WERI-Rb-1 (cell line): ENCODE results near the gene PANK2.
"Not testable (repeated sequence)": the region's sequence is repeated elsewhere in the genome, so short reads cannot be mapped to it uniquely, and the experiment has no call there.

ENCODE experiments used
- DNase-seq: peaks from one replicate; pipeline ENCODE4 v3.0.0-alpha.2; 2020
- H3K27ac ChIP-seq: fragments of 250-450 bp; sonication (Bioruptor Pico); 2 replicates; pipeline ENCODE4 v1.5.1; 2020; ENCODE audit warnings: mild to moderate bottlenecking, moderate library complexity
- H3K27me3 ChIP-seq: fragments of 250-450 bp; sonication (Bioruptor Pico); 2 replicates; pipeline ENCODE4 v1.5.1; 2021; ENCODE audit warnings: mild to moderate bottlenecking, low read depth, moderate library complexity; ENCODE audit not compliant: insufficient read depth, severe bottlenecking
- H3K36me3 ChIP-seq: fragments of 250-450 bp; sonication (Bioruptor Pico); 2 replicates; pipeline ENCODE4 v1.5.1; 2020; ENCODE audit warnings: mild to moderate bottlenecking, moderate library complexity
- H3K4me3 ChIP-seq: 2 replicates; pipeline ENCODE4 v1.5.1; 2011; ENCODE audit warnings: low read depth, mild to moderate bottlenecking, control low read depth, low read length
- H3K9me3 ChIP-seq: fragments of 250-450 bp; sonication (Bioruptor Pico); 2 replicates; pipeline ENCODE4 v1.5.1; 2021; ENCODE audit warnings: mild to moderate bottlenecking, moderate library complexity; ENCODE audit not compliant: severe bottlenecking
- CTCF ChIP-seq: IDR thresholded peaks from 2 replicates; pipeline ENCODE4 v1.5.1; 2011; ENCODE audit warnings: low read depth, mild to moderate bottlenecking, control low read depth, inconsistent platforms, low read length

PANK2 gene

GRCh38 chr20:3933218-3933617 is 44.0 kb downstream of the PANK2 start:
- no peak for TF ChIP-seq CTCF
- DNase-seq: no peak
- no peaks in the 10 kb centered on the region for H3K9me3 ChIP-seq
- no peaks in the 10 kb centered on the region for H3K27me3 ChIP-seq
- no peak overlapping the region for H3K27ac ChIP-seq
- no peaks in the 10 kb centered on the region; the same call in 1 of the 2 replicates for H3K36me3 ChIP-seq
- no peak overlapping the region for H3K4me3 ChIP-seq

GRCh38 chr20:3934624-3935023 is 45.4 kb downstream of the PANK2 start:
- no peaks in the 10 kb centered on the region; the same call in 1 of the 2 replicates for H3K36me3 ChIP-seq
- no peak for DNase-seq
- no peaks in the 10 kb centered on the region for H3K27me3 ChIP-seq
- no peak overlapping the region for H3K27ac ChIP-seq
- no peaks in the 10 kb centered on the region for H3K9me3 ChIP-seq
- H3K4me3 ChIP-seq: no peak overlapping the region
- no peak for TF ChIP-seq CTCF

GRCh38 chr20:3935295-3935955 is 46.2 kb downstream of the PANK2 start:
- no peaks in the 10 kb centered on the region for H3K9me3 ChIP-seq
- no peak overlapping the region for H3K27ac ChIP-seq
- H3K27me3 ChIP-seq: no peaks in the 10 kb centered on the region
- no peaks in the 10 kb centered on the region; the same call in 1 of the 2 replicates for H3K36me3 ChIP-seq
- H3K4me3 ChIP-seq: no peak overlapping the region
- no peak for TF ChIP-seq CTCF
- no peak for DNase-seq

- TF ChIP-seq CTCF: no peak
- no peak for DNase-seq
Measured at GRCh38 chr20:3935956-3936340, 46.8 kb downstream of the PANK2 start.

GRCh38 chr20:3937618-3938017 is 48.4 kb downstream of the PANK2 start:
- H3K4me3 ChIP-seq: no peak overlapping the region
- no peaks in the 10 kb centered on the region for H3K9me3 ChIP-seq
- no peaks in the 10 kb centered on the region for H3K27me3 ChIP-seq
- no peak for DNase-seq
- H3K36me3 ChIP-seq: no peaks in the 10 kb centered on the region; the same call in 1 of the 2 replicates
- H3K27ac ChIP-seq: no peak overlapping the region
- TF ChIP-seq CTCF: no peak

More at GRCh38 chr20:3935956-3936340, 46.8 kb downstream of the PANK2 start:
- Histone ChIP-seq H3K27me3 (no peaks in the 10 kb centered on the region), H3K36me3 (no peaks in the 10 kb centered on the region; the same call in 1 of the 2 replicates), H3K27ac (no peak overlapping the region), H3K4me3 (no peak overlapping the region), H3K9me3 (no peaks in the 10 kb centered on the region)

- Histone ChIP-seq H3K36me3 (no peaks in the 10 kb centered on the region; the same call in 1 of the 2 replicates), H3K9me3 (no peaks in the 10 kb centered on the region), H3K27ac (no peak overlapping the region), H3K27me3 (no peaks in the 10 kb centered on the region), H3K4me3 (no peak overlapping the region)
- no peak for TF ChIP-seq CTCF
- no peak for DNase-seq
Measured at GRCh38 chr20:3940905-3941304, 51.7 kb downstream of the PANK2 start.

- not testable (repeated sequence) for H3K36me3 ChIP-seq, H3K4me3 ChIP-seq, H3K9me3 ChIP-seq, H3K27me3 ChIP-seq, DNase-seq, H3K27ac ChIP-seq
Measured at GRCh38 chr20:3946666-3947065, 57.5 kb downstream of the PANK2 start.
